Central memory CD4-positive, alpha-beta T cell (primary cell): ENCODE measurements around the gene SLC16A12.

Experiments
- DNase-seq: peaks from one replicate; pipeline ENCODE4 v3.0.0; 2022

Gene SLC16A12

GRCh38 chr10:89505640-89506275 is 29.6 kb downstream of the SLC16A12 start:
- DNase-seq: no peak

- no peak for DNase-seq
Measured at GRCh38 chr10:89504691-89505090, 30.7 kb downstream of the SLC16A12 start.

GRCh38 chr10:89503652-89504370 is 31.6 kb downstream of the SLC16A12 start:
- DNase-seq: no peak

GRCh38 chr10:89503151-89503550 is 32.2 kb downstream of the SLC16A12 start:
- no peak for DNase-seq

GRCh38 chr10:89502549-89502948 is 32.8 kb downstream of the SLC16A12 start:
- DNase-seq: no peak

- DNase-seq: no peak
Measured at GRCh38 chr10:89494575-89494974, 40.8 kb downstream of the SLC16A12 start.

- DNase-seq: no peak
Measured at GRCh38 chr10:89494068-89494467, 41.3 kb downstream of the SLC16A12 start.

GRCh38 chr10:89491932-89492331 is 43.5 kb downstream of the SLC16A12 start:
- no peak for DNase-seq

- DNase-seq: no peak
Measured at GRCh38 chr10:89490596-89491335, 44.6 kb downstream of the SLC16A12 start.

- no peak for DNase-seq
Measured at GRCh38 chr10:89482256-89482655, 53.1 kb downstream of the SLC16A12 start.

- DNase-seq: no peak
Measured at GRCh38 chr10:89481662-89482061, 53.7 kb downstream of the SLC16A12 start.

- no peak for DNase-seq
Measured at GRCh38 chr10:89479771-89480446, 55.5 kb downstream of the SLC16A12 start.

- DNase-seq: no peak
Measured at GRCh38 chr10:89478739-89479654, 56.4 kb downstream of the SLC16A12 start.

GRCh38 chr10:89478085-89478738 is 57.2 kb downstream of the SLC16A12 start:
- DNase-seq: no peak

- DNase-seq: no peak
Measured at GRCh38 chr10:89476150-89476549, 59.2 kb downstream of the SLC16A12 start.

- DNase-seq: no peak
Measured at GRCh38 chr10:89475591-89475998, 59.8 kb downstream of the SLC16A12 start.

GRCh38 chr10:89475125-89475524 is 60.3 kb downstream of the SLC16A12 start:
- DNase-seq: no peak

GRCh38 chr10:89474452-89474851 is 60.9 kb downstream of the SLC16A12 start:
- no peak for DNase-seq

- DNase-seq: no peak
Measured at GRCh38 chr10:89471110-89471809, 64.1 kb downstream of the SLC16A12 start.

GRCh38 chr10:89470628-89471027 is 64.8 kb downstream of the SLC16A12 start:
- DNase-seq: no peak

- DNase-seq: no peak
Measured at GRCh38 chr10:89469517-89469916, 65.9 kb downstream of the SLC16A12 start.
